Left ventricle myocardium inferior (tissue), 1 donor: Measurements from ENCODE around the gene ENPP3. TPM values are rescaled to one million over a fixed set of nuclear protein-coding genes. Genes with fewer than 3 reads are reported as not detected.

Experiments used
- DNase-seq: peaks from one replicate; pipeline ENCODE4 v3.0.0-alpha.2; 2020
- H3K27ac ChIP-seq: fragments of 200-600 bp; replicated peaks from 2 replicates; pipeline ENCODE4 v1.8.0; 2021
- H3K27me3 ChIP-seq: fragments of 200-600 bp; 2 replicates; pipeline ENCODE4 v1.8.0; 2021; ENCODE audit warnings: low read depth
- H3K36me3 ChIP-seq: fragments of 200-600 bp; 2 replicates; pipeline ENCODE4 v1.8.0; 2021
- H3K4me1 ChIP-seq: fragments of 200-600 bp; 2 replicates; pipeline ENCODE4 v1.8.0; 2021
- H3K4me3 ChIP-seq: fragments of 200-600 bp; 2 replicates; pipeline ENCODE4 v1.8.0; 2021; ENCODE audit warnings: mild to moderate bottlenecking, moderate library complexity
- H3K9me3 ChIP-seq: fragments of 200-600 bp; replicated peaks from 2 replicates; pipeline ENCODE4 v1.8.0; 2021
- CTCF ChIP-seq: fragments of 200-600 bp; IDR thresholded peaks from 2 replicates; pipeline ENCODE4 v1.8.0; 2021; ENCODE audit warnings: antibody characterized with exemption, mild to moderate bottlenecking, borderline replicate concordance
- intact Hi-C: fragments of 100-400 bp; cut with micrococcal nuclease; formaldehyde crosslinking; loops from one replicate; pipeline ENCODE4 v1.11.0; 2022
- total RNA-seq: library from RNA; stranded (reverse); fragmentation: NEBNext Ultra II Directional; extraction: Animal tissue kit (Norgen Biotek cat#: 25700); gene quantifications from one replicate; pipeline ENCODE4 v1.2.1, GENCODE V29; 2021
- donor health status: DM: no; HTN: yes; CAD: no; lungs with severe emphysema.

Gene ENPP3
- total RNA-seq, 1 donor from 2014 or later: 0.14 TPM

GRCh38 chr6:131683479-131683878 lies 46.4 kb downstream of the ENPP3 start:
- no peak for TF ChIP-seq CTCF
- Histone ChIP-seq H3K4me1 (no peaks in the 10 kb centered on the region), H3K27me3 (no peaks in the 10 kb centered on the region), H3K27ac (no peak overlapping the region), H3K36me3 (no peaks in the 10 kb centered on the region), H3K9me3 (no peaks in the 10 kb centered on the region), H3K4me3 (no peak overlapping the region)
- intact Hi-C loops: loop anchor here (10.0 kb wide), 1 partner anchor 211 kb away; no protein-coding TSS in a partner anchor
- DNase-seq: no peak

GRCh38 chr6:131685266-131685780 lies 48.2 kb downstream of the ENPP3 start:
- H3K27ac ChIP-seq: no peak overlapping the region
- no peaks in the 10 kb centered on the region for H3K27me3 ChIP-seq
- no peaks in the 10 kb centered on the region for H3K9me3 ChIP-seq
- no peaks in the 10 kb centered on the region for H3K36me3 ChIP-seq
- no peaks in the 10 kb centered on the region for H3K4me1 ChIP-seq
- TF ChIP-seq CTCF: no peak
- no peak overlapping the region for H3K4me3 ChIP-seq
- intact Hi-C loops: loop anchor here (10.0 kb wide), 1 partner anchor 209 kb away; no protein-coding TSS in a partner anchor
- DNase-seq: no peak

- no peak for DNase-seq
- TF ChIP-seq CTCF: no peak
- no peaks in the 10 kb centered on the region for H3K9me3 ChIP-seq
- H3K4me3 ChIP-seq: no peak overlapping the region
- no peak overlapping the region for H3K27ac ChIP-seq
- intact Hi-C loops: loop anchor here (10.0 kb wide), 1 partner anchor 208 kb away; no protein-coding TSS in a partner anchor
- no peaks in the 10 kb centered on the region for H3K4me1 ChIP-seq
- H3K36me3 ChIP-seq: no peaks in the 10 kb centered on the region
- no peaks in the 10 kb centered on the region for H3K27me3 ChIP-seq
These were observed 49.9 kb downstream of the ENPP3 start for GRCh38 chr6:131687022-131687421.

GRCh38 chr6:131688286-131688685 lies 51.2 kb downstream of the ENPP3 start:
- no peak for DNase-seq
- Histone ChIP-seq H3K4me3 (no peak overlapping the region), H3K27ac (no peak overlapping the region), H3K4me1 (no peaks in the 10 kb centered on the region), H3K36me3 (no peaks in the 10 kb centered on the region), H3K9me3 (no peaks in the 10 kb centered on the region), H3K27me3 (no peaks in the 10 kb centered on the region)
- intact Hi-C loops: loop anchor here (10.0 kb wide), 1 partner anchor 207 kb away; no protein-coding TSS in a partner anchor
- no peak for TF ChIP-seq CTCF

- no peak for DNase-seq
- H3K27ac ChIP-seq: no peak overlapping the region
- no peaks in the 10 kb centered on the region for H3K36me3 ChIP-seq
- no peak for TF ChIP-seq CTCF
- no peaks in the 10 kb centered on the region for H3K27me3 ChIP-seq
- intact Hi-C loops: loop anchor here (5.0 kb wide), 1 partner anchor 220 kb away; no protein-coding TSS in a partner anchor
- H3K4me3 ChIP-seq: no peak overlapping the region
- H3K4me1 ChIP-seq: no peaks in the 10 kb centered on the region
- H3K9me3 ChIP-seq: no peaks in the 10 kb centered on the region
These were observed 54.9 kb downstream of the ENPP3 start for GRCh38 chr6:131692031-131692430.
